GM19099 (cell line): ENCODE data around the gene ARHGAP26.

Experiments used
- POLR2A ChIP-seq: IDR thresholded peaks from 3 replicates; pipeline ENCODE4 v1.6.1; 2011; ENCODE audit warnings: low read depth; ENCODE audit not compliant: insufficient read length; ENCODE audit errors: extremely low read depth

ARHGAP26 gene

DNA sequence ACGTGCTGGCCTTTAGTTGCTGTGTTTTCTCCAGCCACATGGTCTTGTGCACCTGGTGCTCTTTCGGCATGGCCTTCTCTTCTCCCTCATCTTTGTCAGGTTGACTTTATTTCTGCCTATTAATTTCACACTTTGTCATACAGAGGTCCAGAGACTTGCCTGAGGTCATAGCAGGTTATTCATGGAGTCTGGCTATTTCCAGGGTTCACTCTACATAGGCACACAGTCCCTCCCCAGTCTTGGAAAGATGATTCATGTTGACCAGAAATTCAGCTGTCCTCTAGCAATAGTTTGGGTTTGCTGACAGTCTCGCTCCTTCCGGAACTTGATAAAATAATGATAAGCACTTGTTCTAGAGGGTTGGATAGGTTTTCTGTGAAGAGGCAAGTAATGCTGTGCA lies 81.6 kb downstream of the ARHGAP26 start:
- no peak for TF ChIP-seq POLR2A

DNA sequence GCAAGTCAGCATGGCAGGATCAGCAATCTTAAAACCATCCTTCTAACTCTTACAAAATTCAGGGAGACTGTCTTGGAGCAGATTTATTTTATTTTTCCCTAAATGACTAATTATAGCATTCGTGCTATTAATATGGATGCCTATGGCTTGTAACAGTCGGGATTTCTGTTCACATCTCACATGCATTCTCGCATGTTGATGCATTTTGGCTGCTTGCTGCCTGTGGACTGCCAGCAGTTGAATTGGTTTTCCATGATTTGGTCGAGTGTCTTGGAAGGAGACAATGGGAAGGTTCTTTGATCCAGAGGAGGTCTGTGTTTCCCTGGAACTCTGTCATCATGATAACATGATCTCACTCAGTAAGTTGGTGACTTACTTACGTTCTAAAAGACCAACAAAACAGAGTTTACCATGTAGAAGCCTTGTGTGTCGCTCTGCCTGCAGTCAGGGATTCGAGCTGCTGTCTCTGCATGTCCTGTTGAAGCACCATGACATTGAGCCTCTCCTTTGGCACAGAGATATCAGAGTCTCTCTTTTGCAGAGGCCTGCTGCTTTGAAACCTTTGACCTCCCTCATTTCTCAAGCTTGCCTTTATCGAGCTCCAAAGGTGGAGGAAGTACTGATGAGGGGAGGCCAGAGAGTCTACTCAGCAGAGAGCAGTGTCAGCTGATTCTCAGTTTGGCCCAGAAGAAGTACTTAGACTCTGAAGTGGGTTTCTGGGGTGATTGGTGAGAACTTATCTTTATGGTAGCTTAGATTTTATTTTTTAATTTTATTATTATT lies 82.4 kb downstream of the ARHGAP26 start:
- no peak for TF ChIP-seq POLR2A

DNA sequence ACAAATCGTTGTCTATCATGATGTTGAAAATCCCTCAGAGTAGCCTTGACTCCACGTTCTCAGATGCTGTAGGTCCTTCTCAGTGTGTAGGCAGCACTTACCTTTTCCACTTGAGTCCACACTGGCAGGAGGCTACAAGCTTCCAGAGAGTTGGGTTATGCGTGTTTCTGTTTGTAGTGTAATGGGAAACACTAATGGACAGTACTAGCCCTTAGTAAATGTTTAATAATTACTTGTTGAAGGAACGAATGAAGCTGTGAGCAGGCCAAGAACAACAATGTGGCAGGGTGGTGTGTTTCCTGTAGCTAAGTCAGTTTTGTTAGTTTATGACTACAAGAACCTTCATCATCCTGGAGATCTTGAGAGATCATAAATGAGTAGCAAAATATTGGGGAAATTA lies 83.5 kb downstream of the ARHGAP26 start:
- no peak for TF ChIP-seq POLR2A

- no peak for TF ChIP-seq POLR2A
These were observed 86.1 kb downstream of the ARHGAP26 start for GRCh38 chr5:142856269-142856782.

DNA sequence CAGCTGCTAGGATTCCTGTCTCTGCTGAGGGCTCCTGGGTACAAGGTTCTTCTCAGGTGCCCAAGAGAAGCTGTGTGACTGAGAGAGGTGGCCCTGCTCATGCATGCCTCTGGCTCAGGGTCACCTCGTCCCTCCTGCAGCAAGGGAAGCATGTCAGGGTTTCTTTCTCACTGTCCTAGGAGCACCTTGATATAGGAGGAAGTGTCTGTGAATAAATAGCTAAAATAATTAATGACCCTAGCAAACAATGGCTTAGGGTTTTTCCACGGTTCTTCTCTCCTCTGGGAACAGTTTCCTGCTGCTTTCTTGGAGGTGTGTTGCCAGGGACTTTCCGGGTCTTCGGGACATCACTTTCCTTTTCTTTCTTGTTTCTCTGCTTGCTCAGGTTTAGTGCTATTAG lies 87.2 kb downstream of the ARHGAP26 start:
- no peak for TF ChIP-seq POLR2A

DNA sequence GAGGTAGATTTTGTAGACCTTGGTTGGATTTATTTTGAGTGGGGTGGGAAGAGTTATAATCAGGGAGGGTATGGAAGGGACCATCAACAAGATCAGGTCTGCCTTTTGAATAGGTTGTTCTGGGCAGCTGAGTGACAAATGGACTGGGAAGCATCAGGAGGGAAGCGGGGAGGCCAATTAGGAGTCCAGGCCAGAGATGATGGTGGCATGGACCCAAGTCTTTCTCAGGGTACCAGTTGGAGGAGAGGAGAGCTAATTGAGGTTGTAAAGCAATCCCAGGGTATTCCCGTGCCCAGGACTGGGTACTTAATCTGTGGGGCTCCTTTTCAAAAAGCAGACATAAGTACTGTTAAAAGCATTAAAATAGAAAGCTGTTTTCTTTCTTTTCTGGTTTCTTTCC lies 88.9 kb downstream of the ARHGAP26 start:
- no peak for TF ChIP-seq POLR2A

DNA sequence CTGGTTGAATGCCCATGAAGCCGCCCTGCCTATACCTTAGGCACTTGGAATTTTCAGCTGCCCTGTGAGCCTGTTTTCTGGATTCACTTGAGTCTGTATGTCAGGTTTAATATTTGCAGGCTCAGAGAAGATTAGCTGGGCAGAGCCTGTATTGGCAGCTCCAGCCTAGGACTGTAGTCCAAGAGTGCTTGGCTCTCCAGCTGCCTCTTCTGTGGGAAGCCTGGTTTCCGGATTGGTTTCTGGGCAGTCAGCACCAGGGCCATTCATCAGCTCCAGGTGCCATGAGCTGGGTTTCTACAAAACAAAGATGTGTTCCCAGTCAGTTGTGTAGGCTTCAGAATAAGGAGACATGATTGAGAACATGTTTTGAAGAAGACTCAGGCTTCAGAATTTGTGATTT lies 90.1 kb downstream of the ARHGAP26 start:
- no peak for TF ChIP-seq POLR2A

- TF ChIP-seq POLR2A: no peak
These were observed 90.8 kb downstream of the ARHGAP26 start for GRCh38 chr5:142861011-142861410.

DNA sequence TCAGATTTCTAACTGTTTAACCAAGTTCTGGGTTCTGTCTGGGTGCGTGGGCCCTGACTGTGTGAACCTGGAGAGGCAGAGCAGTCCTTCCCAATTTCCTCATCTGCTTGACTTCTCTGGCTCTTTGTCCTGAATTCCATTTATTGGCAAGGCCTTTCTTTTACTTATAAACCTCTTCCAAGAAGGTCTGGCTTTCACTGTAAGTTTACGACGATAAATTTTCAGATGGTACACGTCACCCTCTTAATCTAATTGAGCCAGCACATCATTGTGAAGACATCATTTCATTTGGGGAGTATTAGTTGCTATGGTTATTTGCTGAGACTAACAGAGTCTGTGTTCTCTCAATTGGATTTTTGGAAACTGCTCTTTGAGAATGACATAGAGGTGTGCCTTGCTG lies 92.4 kb downstream of the ARHGAP26 start:
- TF ChIP-seq POLR2A: no peak

- no peak for TF ChIP-seq POLR2A
These were observed 93.7 kb downstream of the ARHGAP26 start for GRCh38 chr5:142863856-142864255.

DNA sequence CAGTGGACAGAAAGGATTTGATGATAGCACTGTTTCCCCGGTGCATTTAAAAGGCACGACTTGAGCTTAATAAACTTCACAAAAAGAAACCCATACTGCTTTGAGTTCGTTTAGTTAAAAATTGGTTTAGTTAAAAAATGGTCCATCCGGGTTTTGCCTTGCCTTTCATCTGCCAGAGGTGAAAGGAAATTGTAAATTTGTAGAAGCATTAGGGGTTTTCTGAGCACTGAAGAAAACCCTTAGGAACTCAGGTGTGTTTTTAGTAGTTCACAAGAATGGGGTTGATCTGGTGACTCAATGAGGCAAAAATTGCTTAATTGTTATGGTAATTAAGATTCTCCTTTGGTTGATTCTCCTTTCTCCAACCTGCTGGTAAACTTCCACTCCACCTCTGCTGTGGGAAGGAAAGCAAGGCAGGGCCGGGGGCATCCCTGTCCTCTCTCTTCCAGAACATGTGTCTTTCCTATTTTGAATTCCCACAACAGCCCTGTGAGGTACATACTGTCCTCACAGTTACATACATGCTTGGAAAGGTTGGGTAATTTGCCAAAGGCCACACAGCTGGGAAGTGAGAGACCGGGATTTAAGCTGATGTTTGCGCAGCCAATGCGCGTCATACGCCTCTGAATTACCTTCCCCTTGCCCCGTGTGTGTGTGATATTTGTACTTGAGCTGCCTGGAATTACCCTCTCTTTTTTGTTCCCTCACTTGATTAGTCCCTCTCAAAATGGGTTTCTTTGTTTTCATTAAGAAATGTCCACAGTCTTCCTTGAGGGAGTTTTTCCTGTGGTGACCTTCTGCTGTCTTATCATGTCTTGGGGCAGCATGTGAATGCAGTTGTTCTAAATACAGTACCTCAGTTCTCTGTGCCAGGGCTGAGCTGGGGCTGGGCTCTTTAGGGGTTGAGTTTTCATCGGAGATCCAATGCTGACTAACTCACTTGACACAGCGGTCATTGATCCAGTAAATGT lies 94.4 kb downstream of the ARHGAP26 start:
- no peak for TF ChIP-seq POLR2A

- TF ChIP-seq POLR2A: no peak
These were observed 95.5 kb downstream of the ARHGAP26 start for GRCh38 chr5:142865631-142866030.

DNA sequence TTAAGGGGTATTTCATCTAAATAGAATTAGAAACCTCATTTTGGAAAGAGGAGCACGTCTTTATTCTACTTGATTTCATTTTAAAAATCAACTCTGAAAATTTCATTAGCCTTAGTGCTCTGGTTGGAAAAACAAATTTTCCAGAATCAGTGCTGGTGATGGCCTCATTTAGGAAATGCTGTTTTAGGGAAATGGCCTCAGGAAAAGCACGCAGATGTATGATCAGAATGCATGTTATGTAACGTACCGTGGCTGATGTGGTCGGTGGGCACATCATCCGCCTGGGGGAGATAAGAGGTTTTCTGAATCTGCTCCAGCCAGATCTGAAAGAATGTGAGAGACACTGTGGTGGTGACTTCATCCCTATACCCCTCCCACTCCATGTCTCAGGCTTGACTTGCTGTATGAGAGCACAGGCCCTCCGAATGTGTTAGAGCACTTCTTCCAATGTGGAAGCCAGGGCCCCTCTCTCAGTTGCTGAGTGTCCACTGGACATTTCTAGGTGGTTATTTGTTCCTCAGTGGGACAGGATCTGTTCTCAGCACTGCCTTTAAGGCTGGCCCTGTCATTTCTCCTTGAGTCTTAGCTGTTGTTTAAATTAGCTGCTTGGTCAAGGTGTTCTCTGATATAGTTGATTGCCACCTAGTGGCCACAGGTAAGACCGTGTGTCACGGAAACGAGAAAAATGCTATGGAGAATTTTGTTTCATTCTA lies 96.5 kb downstream of the ARHGAP26 start:
- no peak for TF ChIP-seq POLR2A

DNA sequence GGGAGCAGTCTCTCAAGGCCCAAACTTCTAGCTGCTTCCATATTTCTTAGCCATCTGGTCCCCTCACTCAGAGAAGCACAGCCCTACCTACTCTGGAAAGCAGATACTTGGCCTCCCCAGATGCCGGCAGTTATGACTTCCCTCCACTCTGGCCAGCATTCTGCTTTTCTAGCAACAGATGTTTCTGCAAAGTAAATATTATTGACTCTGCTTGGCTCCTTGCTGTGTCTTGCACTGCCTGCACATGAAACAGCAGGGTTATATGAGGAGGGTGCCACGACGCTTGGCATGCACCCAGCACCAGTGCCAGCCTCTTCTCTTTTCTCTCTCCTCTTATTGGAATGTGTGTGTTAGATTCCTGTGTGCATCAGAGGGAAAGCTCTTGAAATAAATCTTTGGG lies 99.7 kb downstream of the ARHGAP26 start:
- no peak for TF ChIP-seq POLR2A

DNA sequence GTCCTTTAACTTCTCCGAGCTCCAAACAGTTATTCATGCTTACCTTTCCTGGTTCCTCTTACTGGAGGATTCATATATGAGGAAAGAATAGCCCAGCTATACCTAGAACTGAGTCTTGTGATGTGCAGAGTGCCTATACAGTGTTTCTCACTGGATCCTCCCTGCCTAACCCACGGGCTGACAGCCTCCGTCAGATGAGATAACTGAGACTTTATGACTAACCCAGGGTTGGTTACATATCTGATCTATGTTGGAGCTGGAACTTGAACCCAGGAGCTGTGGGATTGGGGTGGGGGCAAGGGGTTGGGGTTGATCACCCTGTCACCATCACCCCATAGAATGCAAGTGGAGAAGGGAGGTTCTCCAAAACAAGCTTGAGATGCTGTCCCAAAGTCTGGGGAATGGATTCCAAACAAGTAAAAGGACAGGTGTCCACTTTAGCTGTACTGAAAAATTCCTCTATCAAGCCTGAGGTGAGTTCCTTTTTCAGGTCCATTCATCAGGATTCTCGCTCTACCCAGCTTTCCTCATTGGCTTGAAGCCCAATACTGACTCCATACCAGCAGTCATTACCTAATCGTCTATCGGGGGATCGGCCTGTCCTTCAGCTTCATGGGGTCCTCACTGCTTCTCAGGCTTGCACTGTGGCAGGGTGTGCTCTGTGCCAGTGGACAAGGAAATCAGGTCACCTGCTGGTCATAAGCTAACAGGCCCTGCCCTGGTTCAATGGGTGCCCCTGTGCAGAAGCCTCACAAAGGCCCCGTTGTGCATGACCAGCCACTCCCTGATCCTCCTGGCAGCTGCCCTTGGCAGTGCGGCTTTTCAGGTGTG lies 100.6 kb downstream of the ARHGAP26 start:
- no peak for TF ChIP-seq POLR2A
